PFSK-1 (cell line): ENCODE measurements around the gene PARP4.

ENCODE experiments used
- FOXP2 ChIP-seq: optimal IDR thresholded peaks from 2 replicates; pipeline ENCODE3; 2011; ENCODE audit warnings: borderline replicate concordance, control low read depth, inconsistent platforms; ENCODE audit not compliant: insufficient read depth; ENCODE audit errors: extremely low read length, extremely low read depth
- POLR2AphosphoS5 ChIP-seq: IDR thresholded peaks from 2 replicates; pipeline ENCODE4 v1.6.1; 2012; ENCODE audit warnings: low read depth, mild to moderate bottlenecking, control low read depth, low read length, moderate library complexity
- REST ChIP-seq, 2 experiments: IDR thresholded peaks; 2 replicates each; pipeline versions ENCODE4 v1.6.1 to v1.8.0; 2011 to 2012; ENCODE audit warnings: low read depth in 2 of 2, low read length in 2 of 2, control low read depth in 1 of 2, inconsistent platforms in 1 of 2, mild to moderate bottlenecking in 1 of 2, moderate library complexity in 1 of 2; ENCODE audit not compliant: insufficient read depth in 1 of 2
- SIN3A ChIP-seq: IDR thresholded peaks from 2 replicates; pipeline ENCODE4 v1.6.1; 2012; ENCODE audit warnings: mild to moderate bottlenecking, low read length, moderate library complexity, borderline replicate concordance; ENCODE audit not compliant: insufficient read depth
- TAF1 ChIP-seq: IDR thresholded peaks from 2 replicates; pipeline ENCODE4 v1.6.1; 2012; ENCODE audit warnings: low read length, control low read depth, borderline replicate concordance; ENCODE audit not compliant: insufficient read depth

The PARP4 gene

GRCh38 chr13:24460256-24460655 lies 52.3 kb downstream of the PARP4 start:
- TF ChIP-seq REST (IDR thresholded peaks at IDR 0.05; ENCODE audit: insufficient read depth in 1 of 2, low read depth in 2 of 2, low read length in 2 of 2) (no peak), TAF1 (no peak), SIN3A (no peak), POLR2AphosphoS5 (no peak)

- TF ChIP-seq FOXP2 (no peak), POLR2AphosphoS5 (no peak), SIN3A (no peak), TAF1 (no peak), REST (IDR thresholded peaks at IDR 0.05; ENCODE audit: insufficient read depth in 1 of 2, low read depth in 2 of 2, low read length in 2 of 2) (no peak)
Measured at GRCh38 chr13:24459726-24460125, 52.9 kb downstream of the PARP4 start.

GRCh38 chr13:24459234-24459633 lies 53.3 kb downstream of the PARP4 start:
- TF ChIP-seq REST (IDR thresholded peaks at IDR 0.05; ENCODE audit: insufficient read depth in 1 of 2, low read depth in 2 of 2, low read length in 2 of 2), result no peak
- no peak for TF ChIP-seq TAF1
- no peak for TF ChIP-seq SIN3A
- no peak for TF ChIP-seq POLR2AphosphoS5
- TF ChIP-seq FOXP2, result no peak

GRCh38 chr13:24458736-24459135 lies 53.8 kb downstream of the PARP4 start:
- no peak for TF ChIP-seq POLR2AphosphoS5
- TF ChIP-seq SIN3A, result no peak
- no peak for TF ChIP-seq REST (IDR thresholded peaks at IDR 0.05; ENCODE audit: insufficient read depth in 1 of 2, low read depth in 2 of 2, low read length in 2 of 2)
- no peak for TF ChIP-seq FOXP2
- no peak for TF ChIP-seq TAF1

GRCh38 chr13:24456396-24456795 lies 56.2 kb downstream of the PARP4 start:
- TF ChIP-seq REST (IDR thresholded peaks at IDR 0.05; ENCODE audit: insufficient read depth in 1 of 2, low read depth in 2 of 2, low read length in 2 of 2) (no peak), POLR2AphosphoS5 (no peak), FOXP2 (no peak), SIN3A (no peak), TAF1 (no peak)
